ENCODE data around the gene SOD3.

SOD3 gene

GRCh38 chr4:24835696-24836095 is 40.3 kb downstream of the SOD3 start:
- H3K9me3 ChIP-seq (ENCODE audit: insufficient read depth, low read length), result no peaks in the 10 kb centered on the region
- H3K27me3 ChIP-seq (ENCODE audit: insufficient read depth, insufficient read length), result no peaks in the 10 kb centered on the region
- TF ChIP-seq SUZ12 (IDR thresholded peaks at IDR 0.05; ENCODE audit: extremely low read depth, insufficient read depth, insufficient read length) (no peak), YY1 (IDR thresholded peaks at IDR 0.05; ENCODE audit: insufficient read depth, insufficient read length) (no peak), ZNF274 (IDR thresholded peaks at IDR 0.05; ENCODE audit: low read depth, low read length) (no peak)
- H3K9ac ChIP-seq (ENCODE audit: insufficient read length, low read depth), result no peak overlapping the region
- no peaks in the 10 kb centered on the region for H3K36me3 ChIP-seq (ENCODE audit: insufficient read depth, insufficient read length, low read length)
- DNase-seq (ENCODE audit: low read depth, low spot score), result no peak
- no peak overlapping the region for H3K4me3 ChIP-seq (ENCODE audit: insufficient read length, low read depth)
- peaks cover 3% of the 10 kb centered on the region for H3K4me1 ChIP-seq (ENCODE audit: insufficient read depth, insufficient read length)

DNA sequence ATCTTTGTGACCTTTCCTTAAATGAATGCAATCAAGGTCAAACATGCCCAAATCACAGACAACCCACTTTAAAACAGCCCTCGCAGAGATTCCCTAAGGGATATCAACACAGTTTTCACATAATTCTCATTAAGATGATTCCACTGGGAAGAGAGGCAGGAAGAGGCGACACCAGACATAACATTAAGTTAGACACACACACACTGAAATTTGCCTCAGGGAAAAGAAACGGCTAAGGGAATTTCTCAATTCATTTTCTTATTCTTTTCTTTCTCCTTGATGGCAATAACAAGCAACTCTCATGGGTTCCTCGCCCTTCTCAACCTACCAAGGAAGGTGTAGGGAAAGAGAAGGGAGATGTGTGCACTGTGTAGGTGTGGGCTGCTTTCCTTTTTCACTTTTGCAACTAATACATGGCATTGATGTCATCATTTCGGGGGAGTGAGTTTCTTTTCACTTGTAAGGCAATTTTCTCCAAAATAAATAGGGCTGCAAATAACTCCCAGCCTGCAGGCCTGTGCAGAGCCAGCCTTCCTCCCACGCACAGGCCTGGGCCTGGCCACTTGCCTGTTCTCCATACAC is 41.4 kb downstream of the SOD3 start:
- TF ChIP-seq ZNF274 (IDR thresholded peaks at IDR 0.05; ENCODE audit: low read depth, low read length) (no peak), YY1 (IDR thresholded peaks at IDR 0.05; ENCODE audit: insufficient read depth, insufficient read length) (no peak), SUZ12 (IDR thresholded peaks at IDR 0.05; ENCODE audit: extremely low read depth, insufficient read depth, insufficient read length) (no peak)

DNA sequence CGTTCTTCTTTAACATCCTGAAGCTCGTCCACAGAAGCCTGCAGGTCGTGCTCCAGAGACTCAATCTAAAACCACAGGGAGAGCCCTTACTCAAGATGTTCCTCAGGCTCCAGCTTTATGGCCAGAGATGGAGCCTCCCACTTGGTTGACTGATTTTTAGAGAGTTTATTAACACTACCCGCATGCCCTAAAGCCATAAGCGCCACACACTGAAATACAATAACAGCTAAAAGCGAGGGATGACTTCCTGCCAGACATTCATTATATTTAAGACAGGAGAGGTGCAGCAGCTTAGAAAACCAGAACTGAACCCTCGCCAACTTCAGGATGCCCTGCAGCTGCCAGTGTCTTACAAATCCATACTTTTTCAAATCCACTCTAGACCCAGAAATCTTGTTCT is 42.0 kb downstream of the SOD3 start:
- no peaks in the 10 kb centered on the region for H3K9me3 ChIP-seq (ENCODE audit: insufficient read depth, low read length)
- H3K36me3 ChIP-seq (ENCODE audit: insufficient read depth, insufficient read length, low read length), result no peaks in the 10 kb centered on the region
- H3K9ac ChIP-seq (ENCODE audit: insufficient read length, low read depth), result no peak overlapping the region
- peaks cover 3% of the 10 kb centered on the region for H3K4me1 ChIP-seq (ENCODE audit: insufficient read depth, insufficient read length)
- DNase-seq (ENCODE audit: low read depth, low spot score), result no peak
- no peaks in the 10 kb centered on the region for H3K27me3 ChIP-seq (ENCODE audit: insufficient read depth, insufficient read length)
- TF ChIP-seq YY1 (IDR thresholded peaks at IDR 0.05; ENCODE audit: insufficient read depth, insufficient read length), result no peak
- TF ChIP-seq SUZ12 (IDR thresholded peaks at IDR 0.05; ENCODE audit: extremely low read depth, insufficient read depth, insufficient read length), result no peak
- no peak for TF ChIP-seq ZNF274 (IDR thresholded peaks at IDR 0.05; ENCODE audit: low read depth, low read length)
- no peak overlapping the region for H3K4me3 ChIP-seq (ENCODE audit: insufficient read length, low read depth)

More for the DNA sequence above, 41.4 kb downstream of the SOD3 start:
- no peaks in the 10 kb centered on the region for H3K36me3 ChIP-seq (ENCODE audit: insufficient read depth, insufficient read length, low read length)
- H3K4me3 ChIP-seq (ENCODE audit: insufficient read length, low read depth), result no peak overlapping the region
- H3K27me3 ChIP-seq (ENCODE audit: insufficient read depth, insufficient read length), result no peaks in the 10 kb centered on the region
- H3K4me1 ChIP-seq (ENCODE audit: insufficient read depth, insufficient read length), result peaks cover 3% of the 10 kb centered on the region
- H3K9me3 ChIP-seq (ENCODE audit: insufficient read depth, low read length), result no peaks in the 10 kb centered on the region
- H3K9ac ChIP-seq (ENCODE audit: insufficient read length, low read depth), result no peak overlapping the region
- DNase-seq (ENCODE audit: low read depth, low spot score), result no peak

DNA sequence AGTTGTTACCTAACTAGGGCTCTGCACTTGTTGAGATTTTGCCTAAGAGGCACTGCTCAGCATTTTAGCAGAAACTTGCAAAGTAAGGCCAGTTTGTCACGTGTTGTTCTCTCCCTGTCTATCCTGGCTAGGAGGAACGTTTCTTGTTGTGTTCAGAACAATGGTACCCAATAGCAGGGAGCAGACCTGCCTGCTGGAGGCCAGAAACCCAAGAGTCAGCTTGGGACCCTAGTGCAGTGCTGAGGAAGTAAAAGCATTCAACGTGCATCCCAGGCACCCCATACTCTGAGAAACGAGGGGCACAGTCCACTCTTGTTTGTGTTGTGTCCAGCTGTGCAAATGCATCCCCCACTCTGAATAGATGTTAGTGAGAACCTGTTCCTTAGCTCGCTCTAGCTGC is 42.4 kb downstream of the SOD3 start:
- Histone ChIP-seq H3K36me3 (ENCODE audit: insufficient read depth, insufficient read length, low read length) (no peaks in the 10 kb centered on the region), H3K9me3 (ENCODE audit: insufficient read depth, low read length) (no peaks in the 10 kb centered on the region), H3K4me1 (ENCODE audit: insufficient read depth, insufficient read length) (peaks cover 3% of the 10 kb centered on the region), H3K9ac (ENCODE audit: insufficient read length, low read depth) (no peak overlapping the region), H3K27me3 (ENCODE audit: insufficient read depth, insufficient read length) (no peaks in the 10 kb centered on the region), H3K4me3 (ENCODE audit: insufficient read length, low read depth) (no peak overlapping the region)
- TF ChIP-seq SUZ12 (IDR thresholded peaks at IDR 0.05; ENCODE audit: extremely low read depth, insufficient read depth, insufficient read length) (no peak), YY1 (IDR thresholded peaks at IDR 0.05; ENCODE audit: insufficient read depth, insufficient read length) (no peak), ZNF274 (IDR thresholded peaks at IDR 0.05; ENCODE audit: low read depth, low read length) (no peak)
- no peak for DNase-seq (ENCODE audit: low read depth, low spot score)

- no peak overlapping the region for H3K9ac ChIP-seq (ENCODE audit: insufficient read length, low read depth)
- H3K27me3 ChIP-seq (ENCODE audit: insufficient read depth, insufficient read length), result no peaks in the 10 kb centered on the region
- H3K4me3 ChIP-seq (ENCODE audit: insufficient read length, low read depth), result no peak overlapping the region
- no peaks in the 10 kb centered on the region for H3K36me3 ChIP-seq (ENCODE audit: insufficient read depth, insufficient read length, low read length)
- peaks cover 3% of the 10 kb centered on the region for H3K4me1 ChIP-seq (ENCODE audit: insufficient read depth, insufficient read length)
- DNase-seq (ENCODE audit: low read depth, low spot score), result no peak
- no peak for TF ChIP-seq ZNF274 (IDR thresholded peaks at IDR 0.05; ENCODE audit: low read depth, low read length)
- TF ChIP-seq YY1 (IDR thresholded peaks at IDR 0.05; ENCODE audit: insufficient read depth, insufficient read length), result no peak
- no peak for TF ChIP-seq SUZ12 (IDR thresholded peaks at IDR 0.05; ENCODE audit: extremely low read depth, insufficient read depth, insufficient read length)
- H3K9me3 ChIP-seq (ENCODE audit: insufficient read depth, low read length), result no peaks in the 10 kb centered on the region
These were observed 45.0 kb downstream of the SOD3 start for GRCh38 chr4:24840362-24840761.

DNA sequence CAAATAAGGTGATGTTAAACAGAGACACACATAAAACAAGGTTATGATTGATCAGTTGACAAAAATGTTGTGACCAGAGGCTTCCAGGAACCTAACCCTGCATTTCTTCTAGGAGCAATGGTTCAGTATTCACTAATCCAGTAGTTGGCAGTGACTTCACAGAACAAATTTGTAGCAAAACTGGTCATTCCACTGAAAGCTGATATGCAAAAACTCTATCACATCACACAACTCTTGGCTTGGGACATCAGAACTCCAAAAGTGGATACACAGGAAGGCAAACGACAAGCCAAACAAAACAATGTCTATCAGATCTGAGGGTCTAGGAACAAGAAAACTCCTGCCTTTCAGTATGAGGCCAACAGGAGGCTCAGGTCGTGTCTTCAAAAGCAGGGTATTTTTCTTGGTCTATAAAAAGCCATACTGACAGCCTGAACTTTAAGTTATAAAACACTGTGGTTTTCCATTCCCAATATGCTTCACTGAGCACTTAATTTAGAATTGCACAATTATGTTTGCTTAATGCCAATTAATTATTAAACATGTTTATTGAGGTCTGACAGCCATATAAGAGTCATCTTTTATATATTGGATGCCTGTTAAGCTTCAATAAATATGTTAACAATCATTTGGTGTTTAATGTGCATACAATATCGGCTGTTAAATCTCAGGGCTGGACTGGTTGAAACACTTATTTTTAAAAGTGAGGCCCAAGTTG is 45.6 kb downstream of the SOD3 start:
- Histone ChIP-seq H3K9ac (ENCODE audit: insufficient read length, low read depth) (no peak overlapping the region), H3K27me3 (ENCODE audit: insufficient read depth, insufficient read length) (no peaks in the 10 kb centered on the region), H3K4me3 (ENCODE audit: insufficient read length, low read depth) (no peak overlapping the region), H3K36me3 (ENCODE audit: insufficient read depth, insufficient read length, low read length) (no peaks in the 10 kb centered on the region), H3K4me1 (ENCODE audit: insufficient read depth, insufficient read length) (peaks cover 3% of the 10 kb centered on the region), H3K9me3 (ENCODE audit: insufficient read depth, low read length) (no peaks in the 10 kb centered on the region)
- TF ChIP-seq ZNF274 (IDR thresholded peaks at IDR 0.05; ENCODE audit: low read depth, low read length) (no peak), SUZ12 (IDR thresholded peaks at IDR 0.05; ENCODE audit: extremely low read depth, insufficient read depth, insufficient read length) (no peak), YY1 (IDR thresholded peaks at IDR 0.05; ENCODE audit: insufficient read depth, insufficient read length) (no peak)
- no peak for DNase-seq (ENCODE audit: low read depth, low spot score)

GRCh38 chr4:24842356-24842755 is 47.0 kb downstream of the SOD3 start:
- Histone ChIP-seq H3K9ac (ENCODE audit: insufficient read length, low read depth) (no peak overlapping the region), H3K4me1 (ENCODE audit: insufficient read depth, insufficient read length) (peaks cover 3% of the 10 kb centered on the region), H3K4me3 (ENCODE audit: insufficient read length, low read depth) (no peak overlapping the region), H3K36me3 (ENCODE audit: insufficient read depth, insufficient read length, low read length) (no peaks in the 10 kb centered on the region), H3K9me3 (ENCODE audit: insufficient read depth, low read length) (no peaks in the 10 kb centered on the region), H3K27me3 (ENCODE audit: insufficient read depth, insufficient read length) (no peaks in the 10 kb centered on the region)
- TF ChIP-seq SUZ12 (IDR thresholded peaks at IDR 0.05; ENCODE audit: extremely low read depth, insufficient read depth, insufficient read length) (no peak), YY1 (IDR thresholded peaks at IDR 0.05; ENCODE audit: insufficient read depth, insufficient read length) (no peak), ZNF274 (IDR thresholded peaks at IDR 0.05; ENCODE audit: low read depth, low read length) (no peak)
- DNase-seq (ENCODE audit: low read depth, low spot score), result no peak

All from NT2/D1 (cell line).